ENCODE results near the gene ASTL.
A peak's percentile ranks its signal among the peaks of the same experiment; 100 is the strongest.

Gene ASTL

DNA sequence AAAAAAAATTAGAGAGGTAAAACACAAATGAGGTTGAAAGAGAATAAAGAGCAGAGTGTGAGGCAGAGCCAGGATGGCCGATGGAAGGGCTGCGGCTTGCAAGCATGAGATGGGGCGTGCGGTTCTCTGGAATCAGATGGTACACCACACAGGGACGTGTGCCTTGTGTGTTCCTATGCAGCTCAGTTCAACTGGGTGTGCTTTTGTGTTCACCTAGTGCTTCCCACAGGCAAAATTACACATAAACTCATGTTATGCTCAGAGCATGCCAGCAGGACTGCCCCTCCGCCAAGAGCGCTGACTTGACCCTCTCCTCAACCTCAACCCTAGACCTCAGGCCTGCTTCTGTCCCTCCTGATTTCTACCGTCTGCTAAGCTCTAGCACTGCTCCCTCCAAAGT is 45.9 kb upstream of the ASTL start:
- no peak overlapping the region for H2BK5ac ChIP-seq (ENCODE audit: low read depth, low read length, poor library complexity, severe bottlenecking)
- H4K91ac ChIP-seq (ENCODE audit: low read length): no peak overlapping the region
- H3K4ac ChIP-seq (ENCODE audit: low read depth in 1 of 2, low read length in 2 of 2): no peak overlapping the region
- no peak overlapping the region for H3K14ac ChIP-seq (ENCODE audit: low read length in 2 of 2)
- H2BK120ac ChIP-seq (ENCODE audit: low read depth, low read length): no peak overlapping the region
- H2AK5ac ChIP-seq (ENCODE audit: low read length, severe bottlenecking): no peak overlapping the region
- no peak overlapping the region for H3K4me2 ChIP-seq (ENCODE audit: low read length, poor library complexity, severe bottlenecking)
- H3K18ac ChIP-seq (ENCODE audit: low read depth in 1 of 2, low read length in 2 of 2): peak overlapping the region in 1 of 2 experiments; percentile 24
- no peak overlapping the region for H3K4me3 ChIP-seq (ENCODE audit: insufficient read depth in 1 of 2, low read depth in 1 of 2, low read length in 2 of 2)
- H3K23ac ChIP-seq (ENCODE audit: low read length in 2 of 2): no peak overlapping the region
- no peaks in the 10 kb centered on the region for H3K27me3 ChIP-seq (ENCODE audit: control insufficient read depth in 1 of 2, insufficient read depth in 1 of 2, low read length in 2 of 2)
- H3K9me3 ChIP-seq (ENCODE audit: control insufficient read depth, low read length): no peaks in the 10 kb centered on the region
- H3K36me3 ChIP-seq (ENCODE audit: control insufficient read depth in 1 of 2, insufficient read depth in 2 of 2, low read depth in 1 of 2, low read length in 2 of 2): peaks cover 42 to 44% of the 10 kb centered on the region in 2 experiments
- WGBS: 96% methylated on average over 7 of the region's 8 CpGs
- H3K79me1 ChIP-seq (replicated peaks; ENCODE audit: low read length, poor library complexity, severe bottlenecking): peaks cover 14% of the 10 kb centered on the region
- H3K9ac ChIP-seq (ENCODE audit: low read length): no peak overlapping the region
- peak overlapping the region in 1 of 2 experiments; percentile 31 for H2BK12ac ChIP-seq (ENCODE audit: low read length in 2 of 2)
- no peak overlapping the region for H2BK15ac ChIP-seq (ENCODE audit: low read depth, poor library complexity, severe bottlenecking)
- no peak overlapping the region for H4K8ac ChIP-seq (ENCODE audit: low read length)
- H3K4me1 ChIP-seq (ENCODE audit: control insufficient read depth, insufficient read depth, low read depth, low read length): peaks cover 3% of the 10 kb centered on the region
- H2AFZ ChIP-seq (ENCODE audit: low read depth, low read length): no peak overlapping the region
- no peak overlapping the region for H3K27ac ChIP-seq (ENCODE audit: low read length, poor library complexity, severe bottlenecking)
- no peak for DNase-seq

DNA sequence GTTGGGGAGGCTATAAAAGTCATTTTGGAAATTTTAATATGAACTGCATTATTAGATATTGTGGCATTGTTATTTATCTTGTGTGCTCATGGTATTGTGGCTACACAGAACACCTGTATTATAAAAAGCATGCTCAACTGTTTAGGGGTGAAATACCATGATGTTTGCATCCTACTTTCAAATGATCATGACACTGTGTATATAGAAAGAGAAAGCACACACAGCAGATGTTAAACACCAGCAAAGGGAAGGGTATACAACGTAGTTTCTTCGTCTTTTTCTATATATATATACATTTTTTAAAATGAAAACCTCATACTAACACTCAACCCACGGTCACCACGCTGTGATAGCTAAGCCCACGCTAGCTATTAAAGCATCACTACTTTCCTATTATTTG is 43.2 kb upstream of the ASTL start:
- no peak overlapping the region for H4K8ac ChIP-seq (ENCODE audit: low read length)
- no peak overlapping the region for H2BK15ac ChIP-seq (ENCODE audit: low read depth, poor library complexity, severe bottlenecking)
- H3K27ac ChIP-seq (ENCODE audit: low read length, poor library complexity, severe bottlenecking): no peak overlapping the region
- H2AK5ac ChIP-seq (ENCODE audit: low read length, severe bottlenecking): no peak overlapping the region
- peaks cover 8% of the 10 kb centered on the region for H3K79me1 ChIP-seq (replicated peaks; ENCODE audit: low read length, poor library complexity, severe bottlenecking)
- H3K23ac ChIP-seq (ENCODE audit: low read length in 2 of 2): no peak overlapping the region
- no peak overlapping the region for H2BK12ac ChIP-seq (ENCODE audit: low read length in 2 of 2)
- no peak for DNase-seq
- H3K4me1 ChIP-seq (ENCODE audit: control insufficient read depth, insufficient read depth, low read depth, low read length): no peaks in the 10 kb centered on the region
- no peak overlapping the region for H3K4me2 ChIP-seq (ENCODE audit: low read length, poor library complexity, severe bottlenecking)
- no peaks in the 10 kb centered on the region for H3K27me3 ChIP-seq (ENCODE audit: control insufficient read depth in 1 of 2, insufficient read depth in 1 of 2, low read length in 2 of 2)
- no peak overlapping the region for H2BK120ac ChIP-seq (ENCODE audit: low read depth, low read length)
- no peak overlapping the region for H3K18ac ChIP-seq (ENCODE audit: low read depth in 1 of 2, low read length in 2 of 2)
- no peak overlapping the region for H2BK5ac ChIP-seq (ENCODE audit: low read depth, low read length, poor library complexity, severe bottlenecking)
- 100% methylated on average over 3 of the region's 5 CpGs for WGBS
- H3K14ac ChIP-seq (ENCODE audit: low read length in 2 of 2): no peak overlapping the region
- H3K9me3 ChIP-seq (ENCODE audit: control insufficient read depth, low read length): no peaks in the 10 kb centered on the region
- H3K9ac ChIP-seq (ENCODE audit: low read length): no peak overlapping the region
- no peak overlapping the region for H3K4me3 ChIP-seq (ENCODE audit: insufficient read depth in 1 of 2, low read depth in 1 of 2, low read length in 2 of 2)
- no peak overlapping the region for H2AFZ ChIP-seq (ENCODE audit: low read depth, low read length)
- H3K36me3 ChIP-seq (ENCODE audit: control insufficient read depth in 1 of 2, insufficient read depth in 2 of 2, low read depth in 1 of 2, low read length in 2 of 2): peaks cover 26 to 27% of the 10 kb centered on the region in 2 experiments
- no peak overlapping the region for H3K4ac ChIP-seq (ENCODE audit: low read depth in 1 of 2, low read length in 2 of 2)
- H4K91ac ChIP-seq (ENCODE audit: low read length): no peak overlapping the region

DNA sequence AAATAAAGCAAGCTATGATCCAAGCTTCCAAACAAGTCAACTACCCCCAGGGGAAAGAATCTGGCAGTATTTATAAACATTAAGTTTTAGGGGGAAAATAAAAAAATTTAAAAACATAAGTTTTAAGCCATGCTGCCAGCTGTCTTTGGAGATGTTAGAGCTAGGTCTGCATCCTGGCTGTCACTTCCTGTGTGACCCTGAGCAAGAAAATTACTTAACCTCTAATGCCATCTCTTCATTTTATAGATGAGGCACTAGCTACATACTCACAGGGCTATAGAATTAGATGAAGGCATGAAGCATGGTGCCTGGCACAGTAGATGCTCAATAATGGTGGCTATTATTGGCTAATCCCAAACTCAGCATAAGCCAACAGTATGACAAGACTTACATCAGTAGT is 42.2 kb upstream of the ASTL start:
- Histone ChIP-seq H3K4ac (ENCODE audit: low read depth in 1 of 2, low read length in 2 of 2) (no peak overlapping the region), H3K9me3 (ENCODE audit: control insufficient read depth, low read length) (no peaks in the 10 kb centered on the region), H3K36me3 (ENCODE audit: control insufficient read depth in 1 of 2, insufficient read depth in 2 of 2, low read depth in 1 of 2, low read length in 2 of 2) (peaks cover 17 to 19% of the 10 kb centered on the region in 2 experiments), H2BK15ac (ENCODE audit: low read depth, poor library complexity, severe bottlenecking) (no peak overlapping the region), H2BK5ac (ENCODE audit: low read depth, low read length, poor library complexity, severe bottlenecking) (no peak overlapping the region), H3K27me3 (ENCODE audit: control insufficient read depth in 1 of 2, insufficient read depth in 1 of 2, low read length in 2 of 2) (no peaks in the 10 kb centered on the region), H2BK120ac (ENCODE audit: low read depth, low read length) (no peak overlapping the region), H3K4me3 (ENCODE audit: insufficient read depth in 1 of 2, low read depth in 1 of 2, low read length in 2 of 2) (no peak overlapping the region), H3K27ac (ENCODE audit: low read length, poor library complexity, severe bottlenecking) (no peak overlapping the region), H3K4me2 (ENCODE audit: low read length, poor library complexity, severe bottlenecking) (no peak overlapping the region), H3K9ac (ENCODE audit: low read length) (no peak overlapping the region), H2AK5ac (ENCODE audit: low read length, severe bottlenecking) (no peak overlapping the region), H3K14ac (ENCODE audit: low read length in 2 of 2) (no peak overlapping the region), H2BK12ac (ENCODE audit: low read length in 2 of 2) (no peak overlapping the region), H4K91ac (ENCODE audit: low read length) (no peak overlapping the region), H3K79me1 (replicated peaks; ENCODE audit: low read length, poor library complexity, severe bottlenecking) (peaks cover 5% of the 10 kb centered on the region), H4K8ac (ENCODE audit: low read length) (no peak overlapping the region), H3K4me1 (ENCODE audit: control insufficient read depth, insufficient read depth, low read depth, low read length) (peaks cover 3% of the 10 kb centered on the region), H3K18ac (ENCODE audit: low read depth in 1 of 2, low read length in 2 of 2) (no peak overlapping the region), H3K23ac (ENCODE audit: low read length in 2 of 2) (no peak overlapping the region), H2AFZ (ENCODE audit: low read depth, low read length) (no peak overlapping the region)
- DNase-seq: no peak

DNA sequence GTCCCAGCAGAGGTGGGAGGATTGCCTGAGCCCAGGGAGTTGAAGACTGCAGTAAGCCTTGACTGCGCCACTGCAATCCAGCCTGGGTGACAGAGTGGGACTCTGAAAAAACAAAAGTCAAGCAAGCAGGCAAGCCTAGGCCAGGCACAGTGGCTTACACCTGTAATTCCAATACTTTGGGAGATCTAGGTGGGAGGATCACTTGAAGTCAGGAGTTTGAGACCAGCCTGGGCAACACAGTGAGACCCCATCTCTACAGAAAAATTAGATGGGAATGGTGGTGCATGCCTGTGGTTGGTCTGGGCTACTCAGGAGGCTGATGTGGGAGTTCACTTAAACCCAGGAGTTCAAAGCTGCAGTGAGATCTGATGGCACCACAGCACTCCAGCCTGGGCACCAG is 41.7 kb upstream of the ASTL start:
- Histone ChIP-seq H2AFZ (ENCODE audit: low read depth, low read length) (no peak overlapping the region), H3K79me1 (replicated peaks; ENCODE audit: low read length, poor library complexity, severe bottlenecking) (peaks cover 5% of the 10 kb centered on the region), H2AK5ac (ENCODE audit: low read length, severe bottlenecking) (no peak overlapping the region), H3K27me3 (ENCODE audit: control insufficient read depth in 1 of 2, insufficient read depth in 1 of 2, low read length in 2 of 2) (no peaks in the 10 kb centered on the region), H4K91ac (ENCODE audit: low read length) (no peak overlapping the region), H4K8ac (ENCODE audit: low read length) (no peak overlapping the region), H3K18ac (ENCODE audit: low read depth in 1 of 2, low read length in 2 of 2) (no peak overlapping the region), H2BK5ac (ENCODE audit: low read depth, low read length, poor library complexity, severe bottlenecking) (no peak overlapping the region), H2BK12ac (ENCODE audit: low read length in 2 of 2) (no peak overlapping the region), H3K23ac (ENCODE audit: low read length in 2 of 2) (no peak overlapping the region), H2BK15ac (ENCODE audit: low read depth, poor library complexity, severe bottlenecking) (no peak overlapping the region), H3K9ac (ENCODE audit: low read length) (no peak overlapping the region), H3K9me3 (ENCODE audit: control insufficient read depth, low read length) (no peaks in the 10 kb centered on the region), H3K27ac (ENCODE audit: low read length, poor library complexity, severe bottlenecking) (no peak overlapping the region), H2BK120ac (ENCODE audit: low read depth, low read length) (no peak overlapping the region), H3K4me1 (ENCODE audit: control insufficient read depth, insufficient read depth, low read depth, low read length) (peaks cover 3% of the 10 kb centered on the region), H3K36me3 (ENCODE audit: control insufficient read depth in 1 of 2, insufficient read depth in 2 of 2, low read depth in 1 of 2, low read length in 2 of 2) (peaks cover 11 to 18% of the 10 kb centered on the region in 2 experiments), H3K4me2 (ENCODE audit: low read length, poor library complexity, severe bottlenecking) (no peak overlapping the region), H3K4ac (ENCODE audit: low read depth in 1 of 2, low read length in 2 of 2) (no peak overlapping the region), H3K14ac (ENCODE audit: low read length in 2 of 2) (no peak overlapping the region), H3K4me3 (ENCODE audit: insufficient read depth in 1 of 2, low read depth in 1 of 2, low read length in 2 of 2) (no peak overlapping the region)
- WGBS: 100% methylated on average over 1 of the region's 1 CpG
- no peak for DNase-seq

Measured in mesenchymal stem cell (in vitro differentiated cells and primary cell).